Measurements from ENCODE around the gene SLC51A.

GRCh38 chr3:196274585-196274984, 58.3 kb downstream of the SLC51A start:
- TF ChIP-seq ZNF274 (IDR thresholded peaks at IDR 0.05; ENCODE audit: low read depth, low read length) (no peak), SUZ12 (IDR thresholded peaks at IDR 0.05; ENCODE audit: extremely low read depth, insufficient read depth, insufficient read length) (no peak)

All from NT2/D1 (cell line).